Astrocyte of the hippocampus (primary cell): ENCODE measurements around the gene PARP6.
"Not testable (repeated sequence)": the region's sequence is repeated elsewhere in the genome, so short reads cannot be mapped to it uniquely, and the experiment has no call there.

Source experiments
- DNase-seq: peaks from one replicate; pipeline ENCODE4 v3.0.0; 2011; ENCODE audit warnings: low read depth, low spot score

Gene PARP6

DNA sequence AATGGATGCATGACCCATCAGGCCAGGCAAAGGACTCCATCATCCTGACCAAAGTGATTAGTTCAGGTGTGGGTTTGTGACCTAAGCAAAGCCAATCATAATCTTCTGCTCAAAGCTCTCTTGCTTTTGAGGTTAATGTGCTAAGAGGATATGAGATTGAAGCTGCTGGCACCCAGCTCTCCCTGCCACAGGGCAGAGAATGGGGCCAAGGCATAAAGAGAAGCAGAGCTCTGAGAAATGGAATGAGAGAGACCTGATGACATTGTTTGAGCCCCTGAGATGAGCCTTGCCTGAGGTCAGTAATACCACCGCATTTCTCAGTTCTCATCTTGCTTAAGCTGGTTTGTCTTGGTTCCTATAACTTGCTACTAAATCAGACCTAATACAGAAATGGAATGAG lies 6.4 kb upstream of the PARP6 start:
- DNase-seq = no peak

DNA sequence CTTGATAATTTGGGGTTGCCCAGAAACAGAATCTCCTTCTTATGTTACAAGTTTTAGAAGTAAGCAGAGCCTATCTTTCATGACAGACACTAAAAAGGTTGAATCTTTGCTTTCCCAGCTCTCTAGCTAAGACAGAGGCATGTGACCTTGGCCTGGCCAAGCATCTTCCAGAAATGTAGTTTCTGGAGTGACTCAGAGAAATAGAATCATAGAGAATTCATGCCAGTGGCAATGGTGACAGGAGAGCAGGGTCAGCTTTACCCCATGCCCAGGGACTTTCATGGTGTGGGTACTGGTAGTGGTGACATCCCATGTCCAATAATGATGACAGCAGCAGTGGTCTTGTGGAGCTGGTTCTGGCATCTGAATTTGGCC lies 4.0 kb upstream of the PARP6 start:
- no peak for DNase-seq

DNA sequence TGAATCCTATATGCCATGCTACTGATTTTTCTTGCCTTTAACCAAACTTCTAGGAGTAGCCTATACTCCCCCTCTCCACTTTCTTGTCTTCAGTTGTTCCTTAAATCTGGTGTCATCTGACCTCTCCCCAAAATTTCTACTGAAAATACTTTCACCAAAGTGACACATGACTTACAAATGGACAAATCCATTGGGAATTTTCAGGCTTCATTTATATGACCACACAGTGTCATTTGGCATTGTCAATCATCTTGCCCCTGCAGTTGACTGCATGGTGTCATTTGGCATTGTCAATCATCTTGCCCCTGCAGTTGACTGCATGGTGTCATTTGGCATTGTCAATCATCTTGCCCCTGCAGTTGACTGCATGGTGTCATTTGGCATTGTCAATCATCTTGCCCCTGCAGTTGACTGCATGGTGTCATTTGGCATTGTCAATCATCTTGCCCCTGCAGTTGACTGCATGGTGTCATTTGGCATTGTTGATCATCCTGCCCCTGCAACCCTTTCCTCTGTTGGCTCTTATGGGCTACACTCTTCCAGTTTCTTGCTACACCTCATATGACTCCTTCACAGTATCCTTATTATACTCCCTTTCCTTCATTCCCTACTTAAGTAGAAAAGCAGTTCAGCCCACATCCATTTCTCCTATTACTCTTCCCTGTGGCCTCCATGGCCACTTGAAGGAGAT lies 3.4 kb upstream of the PARP6 start:
- not testable (repeated sequence) for DNase-seq

DNA sequence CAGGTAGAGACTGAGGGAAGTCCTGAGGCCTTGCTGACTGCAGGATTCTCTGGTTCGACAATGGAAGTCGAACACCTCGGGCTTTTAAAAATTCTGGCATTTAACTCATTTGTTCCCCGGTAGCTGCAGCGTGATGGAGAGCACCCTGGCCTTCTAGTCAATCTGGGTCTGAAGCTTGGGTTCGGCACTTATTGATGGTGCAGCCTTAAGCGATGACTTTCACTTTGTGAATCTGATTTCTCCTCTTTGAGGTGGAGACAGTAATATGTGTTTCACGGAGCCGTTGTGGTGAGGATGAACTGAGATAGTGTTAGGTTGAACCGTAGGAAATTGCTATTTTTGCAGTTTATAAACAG lies 621 bp upstream of the PARP6 start:
- DNase-seq = no peak

DNA sequence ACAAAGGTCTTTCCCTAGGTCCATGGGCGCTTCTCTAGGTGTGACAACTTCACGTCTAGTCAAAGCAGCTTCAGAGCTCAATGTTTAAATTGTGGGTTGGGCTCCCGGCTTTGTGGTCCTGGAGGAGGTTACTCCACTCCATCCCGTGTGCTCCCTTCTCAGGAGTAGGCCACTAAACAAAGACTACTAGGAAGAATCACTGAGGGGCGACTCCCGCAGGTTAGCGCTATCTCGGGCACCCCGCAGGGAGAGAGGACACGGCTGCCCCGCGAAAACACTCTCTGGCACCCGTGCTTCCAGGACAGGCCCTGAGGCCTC lies 500 bp downstream of the PARP6 start:
- DNase-seq = peak; percentile 41

DNA sequence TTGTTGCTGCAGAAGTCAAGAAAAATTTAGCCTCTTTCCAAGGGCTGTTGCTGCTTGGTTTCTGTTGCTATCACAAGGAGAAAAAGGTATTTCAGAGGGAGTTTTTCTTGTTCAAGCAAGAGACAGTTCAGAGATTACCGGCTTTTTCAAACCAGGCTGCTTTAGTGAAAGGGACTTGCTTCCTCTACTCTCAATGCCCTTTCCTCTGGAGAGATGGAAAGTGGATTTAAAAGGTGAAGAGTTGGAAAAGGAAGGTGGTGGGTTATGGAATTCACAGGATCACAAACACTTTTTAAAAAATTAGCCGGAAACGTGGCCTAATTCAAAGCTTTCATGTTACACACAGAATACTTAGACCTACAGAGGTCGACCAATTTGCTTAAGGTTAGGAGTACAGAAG lies 1.1 kb downstream of the PARP6 start:
- no peak for DNase-seq

DNA sequence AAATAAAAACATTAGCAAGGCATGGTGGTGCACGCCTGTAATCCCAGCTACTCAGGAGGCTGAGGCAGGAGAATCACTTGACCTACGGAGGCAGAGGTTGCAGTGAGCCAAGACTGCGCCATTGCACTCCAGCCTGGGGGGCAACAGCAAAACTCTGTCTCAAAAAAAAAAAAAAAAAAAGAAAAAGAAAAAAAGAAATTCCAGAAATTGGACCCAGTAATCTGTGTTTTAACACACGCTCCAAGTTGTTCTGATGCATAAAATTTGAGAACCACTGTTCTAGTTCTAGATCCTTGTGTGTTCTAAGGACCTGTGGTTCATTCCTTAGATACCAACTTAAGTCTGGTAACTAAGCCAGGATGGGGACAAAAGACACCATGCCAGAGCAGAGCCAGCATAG lies 2.6 kb downstream of the PARP6 start:
- DNase-seq = no peak

DNA sequence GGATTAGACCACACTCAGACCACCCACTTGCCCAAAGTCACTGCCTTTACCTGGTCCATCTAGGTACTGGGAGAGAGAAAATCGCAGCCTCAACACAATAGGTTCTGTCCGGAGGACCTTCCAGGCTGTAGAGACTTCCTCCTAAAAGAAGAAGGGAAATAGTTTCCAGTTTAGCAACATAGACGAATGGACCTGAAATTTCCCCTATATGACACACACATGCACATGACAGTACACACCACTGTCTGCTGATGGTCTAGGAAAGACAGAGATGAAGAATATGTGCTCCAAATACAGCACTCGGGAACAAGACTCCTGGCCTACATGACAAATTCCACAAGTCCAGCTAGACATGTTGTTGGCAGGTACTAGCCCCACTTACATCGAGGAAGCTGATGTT lies 7.3 kb downstream of the PARP6 start:
- DNase-seq = no peak

DNA sequence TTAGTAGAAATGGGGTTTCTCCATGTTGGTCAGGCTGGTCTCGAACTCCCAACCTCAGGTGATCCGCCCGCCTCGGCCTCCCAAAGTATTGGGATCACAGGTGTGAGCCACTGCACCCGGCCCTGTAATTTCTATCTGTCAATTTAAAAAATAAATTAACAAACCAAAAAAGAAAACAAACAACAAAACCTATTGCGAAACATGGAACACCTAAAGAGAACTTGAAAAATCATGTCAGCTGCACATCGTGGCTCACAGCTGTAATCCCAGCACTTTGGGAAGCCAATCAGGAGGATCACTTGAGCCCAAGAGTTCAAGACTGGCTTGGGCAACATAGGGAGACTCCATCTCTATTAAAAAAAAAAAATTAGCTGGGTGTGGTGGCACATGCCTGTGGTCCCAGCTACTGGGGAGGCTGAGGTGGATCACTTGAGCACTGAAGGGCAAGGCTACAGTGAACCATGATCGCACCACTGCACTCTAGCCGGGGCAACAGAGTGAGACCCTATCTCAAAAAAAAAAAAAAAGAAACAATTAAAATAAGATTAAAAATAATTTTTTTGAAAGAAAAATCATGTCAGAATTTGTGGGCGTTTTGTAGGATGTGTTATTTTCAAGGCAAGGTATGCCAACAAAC lies 19.6 kb downstream of the PARP6 start:
- DNase-seq = no peak

DNA sequence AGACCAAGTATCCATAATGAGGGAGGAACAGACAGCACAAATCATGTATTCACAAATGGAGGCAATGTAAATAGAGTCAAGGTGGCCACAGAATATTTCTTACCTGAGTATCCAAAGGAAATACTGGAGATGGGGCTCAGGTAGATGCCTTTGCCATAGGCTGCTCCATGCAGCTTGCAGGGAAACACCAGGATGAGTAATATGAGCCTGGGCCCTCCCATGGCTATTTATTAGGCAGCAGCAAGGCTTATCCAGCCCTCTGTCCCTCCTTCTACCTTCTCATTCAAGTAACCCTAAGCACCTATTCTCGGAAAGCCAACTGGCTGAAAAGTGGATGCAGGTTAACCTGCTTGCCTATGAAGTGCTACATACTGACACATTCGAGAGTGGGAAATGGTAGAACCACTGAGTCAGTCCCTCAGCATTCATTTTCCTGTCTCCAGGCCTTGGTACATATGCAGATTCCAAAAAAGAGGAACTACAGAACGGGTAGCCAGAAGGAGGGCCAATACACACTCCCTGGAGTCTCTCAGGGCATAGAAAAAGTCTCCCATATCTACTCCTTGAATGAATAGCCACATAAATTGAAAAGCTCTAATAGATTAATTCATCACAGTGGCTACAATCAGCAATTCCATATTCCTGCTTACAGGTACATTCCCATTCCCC lies 23.1 kb downstream of the PARP6 start:
- no peak for DNase-seq

DNA sequence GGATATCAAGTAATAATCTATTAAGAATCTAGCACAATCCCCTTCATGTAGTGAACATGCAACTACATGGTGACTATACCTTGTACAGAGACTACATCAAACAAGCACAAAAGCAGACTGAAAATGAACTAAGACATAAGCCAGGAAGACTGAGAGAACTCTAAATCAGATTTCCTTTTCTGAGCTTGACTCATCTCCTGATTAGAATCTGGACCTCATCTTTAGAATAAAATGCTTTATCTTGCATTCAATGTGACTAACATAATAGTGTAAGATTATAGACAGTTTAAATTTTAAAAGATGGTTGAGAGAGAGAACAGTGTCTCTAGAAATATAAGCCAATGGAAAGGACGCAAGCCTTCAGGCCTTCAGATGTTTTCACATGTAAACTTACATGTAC lies 23.8 kb downstream of the PARP6 start:
- DNase-seq = no peak

DNA sequence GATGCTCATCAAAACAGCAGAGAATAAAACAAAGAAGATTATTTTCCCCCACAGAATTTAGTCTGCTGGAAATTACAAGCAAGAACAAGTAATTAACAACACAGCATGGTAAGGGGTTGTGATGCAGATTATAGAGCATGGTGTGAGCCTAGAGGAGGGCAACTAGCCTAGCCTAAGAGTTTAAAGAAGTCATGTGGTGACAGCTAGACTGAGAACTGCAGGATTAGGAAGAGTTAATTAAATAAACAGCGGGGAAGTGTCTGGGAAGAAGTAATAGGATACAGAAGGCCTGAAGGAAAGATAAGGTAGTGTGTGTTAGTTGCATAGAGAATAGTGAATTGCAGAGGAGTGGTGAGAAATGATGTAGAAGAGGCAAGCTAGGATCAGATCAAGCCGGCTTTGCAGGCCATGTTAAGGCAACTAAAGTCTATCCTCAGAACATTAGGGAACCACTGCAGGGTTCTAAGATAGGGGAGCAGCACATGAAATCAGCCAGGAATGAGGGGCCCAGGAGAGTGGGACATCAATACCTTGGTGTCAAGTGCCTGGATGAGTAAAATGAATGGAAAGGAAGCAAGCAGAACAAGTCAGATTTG lies 29.5 kb downstream of the PARP6 start:
- DNase-seq = no peak

DNA sequence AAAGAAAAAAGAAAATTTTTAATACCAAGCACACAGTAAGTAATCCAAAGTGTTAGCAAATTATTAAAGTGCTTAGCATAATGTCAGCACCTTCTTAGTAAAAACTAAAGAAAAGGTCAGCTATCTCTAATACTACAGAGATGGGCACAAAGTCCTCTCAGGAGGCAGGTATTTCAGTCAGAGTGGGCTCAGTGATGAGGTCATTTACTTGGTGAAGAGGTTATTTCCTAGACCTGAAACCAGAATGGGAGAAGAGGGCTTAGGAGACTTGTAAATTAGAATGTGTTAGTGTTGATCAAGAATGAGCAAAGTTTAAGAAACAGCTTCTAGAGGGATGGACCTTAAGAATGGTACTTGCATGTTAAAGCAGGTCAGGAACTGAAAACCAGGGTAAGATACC lies 32.7 kb downstream of the PARP6 start:
- DNase-seq = no peak

DNA sequence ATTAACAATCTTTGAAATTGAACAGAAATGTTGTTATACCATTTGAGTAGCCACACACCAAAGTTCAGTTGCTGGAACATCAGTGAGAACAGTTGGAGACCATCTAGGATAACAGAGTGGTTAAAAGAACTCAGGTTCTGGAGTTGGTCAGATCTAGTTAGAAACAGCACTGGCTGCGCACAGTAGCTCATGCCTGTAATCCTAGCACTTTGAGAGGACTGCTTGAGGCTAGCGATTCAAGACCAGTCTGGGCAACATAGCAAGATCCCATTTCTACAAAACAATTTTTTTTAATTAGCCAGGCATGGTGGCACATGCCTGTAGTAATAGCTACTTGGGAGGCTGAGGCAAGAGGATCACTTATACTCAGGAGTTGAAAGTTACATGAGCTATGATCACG lies 33.8 kb downstream of the PARP6 start:
- DNase-seq = no peak

DNA sequence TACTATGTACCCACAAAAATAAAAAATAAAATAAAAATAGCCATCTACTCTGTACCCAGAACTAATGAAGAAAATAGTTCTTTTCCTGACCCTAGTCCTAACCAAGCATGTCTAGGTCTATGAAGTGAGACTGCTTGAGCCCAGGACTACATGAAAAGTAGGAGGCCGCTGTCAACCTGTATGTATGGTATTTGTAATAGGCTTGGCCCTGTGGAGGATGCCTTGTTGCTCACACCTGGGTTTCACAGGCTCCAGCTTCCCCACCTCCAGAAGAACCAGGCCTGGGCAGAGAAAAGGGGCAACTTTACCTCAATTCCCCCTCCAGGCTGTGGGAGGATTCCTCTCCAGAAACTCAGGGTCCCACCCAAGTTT lies 34.5 kb downstream of the PARP6 start:
- no peak for DNase-seq

DNA sequence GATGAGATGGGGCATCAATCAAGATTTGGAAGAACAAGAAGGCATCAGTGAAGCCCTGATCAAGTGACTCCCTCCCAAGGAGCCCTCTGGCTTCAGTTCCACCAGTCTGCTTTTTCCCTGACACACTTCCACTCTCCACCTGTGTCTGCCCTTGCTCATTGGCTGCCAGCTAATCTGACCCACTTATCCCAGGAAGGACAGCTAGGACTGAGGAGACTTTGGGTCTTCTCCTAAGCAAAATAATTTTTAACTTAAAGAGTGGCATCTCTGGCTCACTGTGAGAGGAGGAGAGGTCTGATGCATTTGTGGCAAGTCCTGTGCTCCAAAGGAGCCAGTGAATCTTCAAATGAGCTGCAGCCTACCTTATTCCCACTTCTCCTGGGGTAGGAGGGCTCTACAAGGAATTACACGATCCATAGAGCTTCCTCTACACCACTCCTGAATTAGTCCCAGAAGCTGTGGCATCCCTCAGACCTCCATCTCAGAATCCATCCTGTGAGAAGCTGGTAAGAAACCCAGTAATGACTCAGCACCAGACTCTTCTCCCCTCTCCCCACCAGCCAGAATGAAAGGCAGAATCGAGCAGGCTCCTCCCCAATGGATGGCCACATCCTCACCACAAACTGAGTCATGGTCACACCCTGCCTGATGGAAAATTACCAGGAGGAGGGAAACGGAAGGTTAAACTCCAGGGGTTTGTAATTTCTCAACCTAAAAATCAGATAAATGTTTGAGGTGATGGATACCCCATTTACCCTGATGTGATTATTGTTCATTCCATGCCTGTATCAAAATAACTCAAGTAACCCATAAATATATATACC lies 35.1 kb downstream of the PARP6 start:
- peak; percentile 98 for DNase-seq

DNA sequence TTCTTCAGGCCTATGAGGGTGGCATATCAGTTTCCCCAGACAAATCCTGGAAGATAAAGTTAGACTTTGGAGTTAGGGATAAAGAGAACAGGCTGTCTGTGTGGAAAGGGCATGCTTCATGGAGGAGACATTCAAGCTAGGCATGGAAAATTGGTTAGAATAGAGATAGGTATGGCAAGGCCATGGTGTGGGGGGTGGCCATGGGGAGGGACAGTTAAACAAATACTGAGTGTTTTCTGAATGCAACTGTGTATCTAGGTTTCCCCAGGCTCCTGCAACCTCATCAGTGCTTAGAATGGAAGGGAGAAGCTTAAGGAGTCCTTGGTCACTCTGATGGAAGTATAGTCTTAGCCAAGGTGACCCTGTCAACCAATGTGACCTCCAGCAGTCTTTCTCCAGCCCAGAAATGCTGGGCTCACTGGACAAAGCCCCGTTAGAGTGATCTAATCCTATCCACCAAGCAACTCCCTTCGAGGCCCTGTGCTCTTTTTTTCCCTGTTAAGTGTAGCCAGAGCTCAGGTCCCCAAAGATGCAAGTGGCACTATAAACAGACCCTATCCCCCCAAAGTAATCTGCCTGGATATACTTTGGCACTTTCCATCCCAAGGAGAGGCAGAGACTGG lies 35.9 kb downstream of the PARP6 start:
- DNase-seq = no peak

DNA sequence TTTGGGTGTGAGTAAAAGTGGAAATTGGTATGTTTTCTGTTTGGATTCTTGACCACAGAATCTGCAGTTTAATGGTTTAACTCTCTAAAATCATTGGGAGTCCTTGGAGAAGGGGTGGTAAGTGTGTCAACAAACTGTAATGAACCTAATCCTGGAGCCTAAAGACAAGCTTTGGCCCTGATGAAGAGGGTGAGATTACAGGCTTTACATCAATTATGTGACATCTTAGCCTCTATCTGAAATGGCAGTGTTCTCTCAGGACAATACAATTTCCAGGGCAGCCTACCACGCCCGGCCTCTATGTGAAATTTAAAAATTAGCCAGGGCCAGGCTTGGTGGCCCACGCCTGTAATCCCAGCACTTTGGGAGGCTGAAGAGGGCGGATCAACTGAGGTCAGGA lies 37.1 kb downstream of the PARP6 start:
- no peak for DNase-seq

DNA sequence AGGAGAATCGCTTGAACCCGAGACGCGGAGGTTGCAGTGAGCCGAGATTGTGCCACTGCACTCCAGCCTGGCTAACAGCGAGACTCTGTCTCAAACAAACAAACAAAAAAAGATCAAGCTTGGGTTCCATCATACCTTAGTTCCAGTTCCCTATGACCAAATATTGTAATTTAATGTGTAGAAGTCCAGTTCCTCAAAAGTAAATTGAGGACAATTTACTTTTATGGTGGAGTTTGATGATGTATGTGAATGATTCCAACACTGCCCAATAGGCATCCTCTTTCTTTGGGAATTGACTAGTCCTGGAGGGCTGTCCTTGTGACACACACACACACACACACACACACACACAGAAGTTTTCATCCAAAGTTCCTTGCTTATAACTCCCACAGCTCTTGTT lies 38.6 kb downstream of the PARP6 start:
- no peak for DNase-seq

DNA sequence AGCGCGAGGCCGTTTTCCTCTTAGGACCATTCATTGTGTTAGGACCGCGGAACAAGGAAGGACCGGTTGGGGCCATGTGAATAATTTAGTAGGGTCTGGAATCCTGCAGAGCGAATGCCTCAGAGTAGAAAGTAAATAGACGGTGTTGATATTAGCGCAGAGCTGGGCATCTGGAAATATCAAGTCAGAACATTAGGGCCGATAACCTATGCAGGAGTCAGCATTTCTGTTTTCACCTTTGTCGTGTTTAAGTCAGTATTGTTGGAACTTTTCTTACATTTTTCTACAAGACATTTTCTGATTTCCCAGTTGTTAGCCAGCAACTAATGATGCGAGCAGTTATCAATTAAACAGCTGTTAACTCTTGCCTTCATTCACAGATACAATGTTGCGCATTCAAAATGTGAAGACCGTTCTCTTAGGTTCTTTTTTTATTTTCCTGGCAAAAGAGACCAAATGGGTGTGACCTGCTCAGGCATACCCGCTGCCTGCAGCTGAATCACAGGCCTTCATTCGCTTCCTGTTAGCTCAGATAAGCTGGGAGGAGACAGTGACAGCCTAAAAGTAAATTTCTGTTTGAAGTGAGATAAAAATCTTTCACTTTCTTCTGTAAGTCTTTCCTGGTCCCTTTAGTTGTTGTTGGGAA lies 40.4 kb downstream of the PARP6 start:
- DNase-seq = peak; percentile 79

DNA sequence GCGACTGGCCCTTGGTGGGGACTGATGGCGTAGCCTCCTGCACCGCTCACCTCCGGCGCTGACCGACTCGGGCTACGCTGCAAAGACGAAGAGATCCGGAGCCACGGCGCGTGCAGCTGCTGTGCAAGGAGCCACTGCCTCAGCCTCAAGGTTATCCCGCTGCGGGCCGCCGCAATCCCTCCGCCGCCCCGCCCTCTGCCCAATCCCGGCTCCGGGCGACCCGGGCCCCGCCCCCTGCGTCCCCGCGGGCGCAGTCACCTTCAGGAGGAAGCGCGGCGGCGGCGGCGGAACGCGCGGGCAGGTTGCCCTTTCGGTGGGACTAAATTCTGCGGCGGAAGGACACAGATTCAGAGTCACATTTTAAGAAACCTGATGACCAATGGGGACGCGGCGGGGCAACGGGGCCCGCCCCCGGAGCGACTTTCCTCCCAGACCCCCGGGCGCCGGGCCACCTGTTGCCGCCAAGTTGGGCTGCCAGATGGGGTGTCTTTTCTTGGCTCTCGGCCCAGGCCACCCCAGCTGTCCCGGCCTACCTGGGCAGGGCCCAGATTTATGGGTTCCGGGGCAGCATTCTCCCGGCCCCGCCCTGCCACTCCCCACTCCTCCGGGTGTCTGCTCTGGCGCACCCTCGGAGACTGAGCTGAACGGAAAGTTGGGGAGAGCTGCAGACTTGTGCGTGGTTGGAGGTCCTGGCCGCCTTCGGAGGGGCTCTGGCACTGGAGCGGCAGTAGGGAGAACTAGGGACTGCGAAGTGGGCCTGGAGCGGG lies 41.1 kb downstream of the PARP6 start, which contains the start of gene PKM:
Gene PKM (minus strand): TSS at position 125 of the 767 bp plus-strand sequence. CDS start 12,093 bp downstream, outside the sequence.
- peak; percentile 99 for DNase-seq
